Measurements from ENCODE around the gene LEMD3.

DNA sequence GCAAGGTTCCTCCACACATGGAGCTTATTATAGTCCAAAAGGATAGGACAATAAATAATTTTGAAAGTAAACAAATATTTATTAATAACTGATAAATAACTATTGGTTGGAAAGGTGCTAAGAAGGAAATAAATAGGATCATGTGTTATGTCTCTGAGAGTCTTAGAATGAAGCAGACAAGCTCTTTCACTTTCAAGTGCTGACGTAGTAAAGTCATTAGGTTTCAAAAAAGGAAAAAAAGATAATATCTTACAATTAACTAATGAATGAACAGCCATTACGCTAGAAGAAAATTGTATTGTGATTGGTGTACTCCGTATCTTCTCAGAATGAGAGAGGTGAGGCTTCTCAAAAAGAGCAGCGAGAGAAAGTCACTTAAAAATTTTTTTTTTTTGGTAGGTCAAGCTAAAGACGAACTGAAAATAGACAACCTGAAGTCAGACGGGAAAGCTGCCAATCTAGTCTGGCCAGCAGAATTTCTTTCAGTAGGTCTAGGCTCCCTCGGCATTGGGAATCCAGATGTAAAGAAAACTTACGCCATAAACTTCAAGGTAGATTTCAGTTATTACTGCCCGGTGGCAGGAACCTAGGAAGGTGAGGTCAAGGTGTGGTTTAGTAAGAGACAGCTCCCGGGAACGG is 583 bp upstream of the LEMD3 start:
- TF ChIP-seq POLR2A (IDR thresholded peaks at IDR 0.05) (no peak), EP300 (IDR thresholded peaks at IDR 0.05) (no peak)
- TF ChIP-seq, protein P1, sequence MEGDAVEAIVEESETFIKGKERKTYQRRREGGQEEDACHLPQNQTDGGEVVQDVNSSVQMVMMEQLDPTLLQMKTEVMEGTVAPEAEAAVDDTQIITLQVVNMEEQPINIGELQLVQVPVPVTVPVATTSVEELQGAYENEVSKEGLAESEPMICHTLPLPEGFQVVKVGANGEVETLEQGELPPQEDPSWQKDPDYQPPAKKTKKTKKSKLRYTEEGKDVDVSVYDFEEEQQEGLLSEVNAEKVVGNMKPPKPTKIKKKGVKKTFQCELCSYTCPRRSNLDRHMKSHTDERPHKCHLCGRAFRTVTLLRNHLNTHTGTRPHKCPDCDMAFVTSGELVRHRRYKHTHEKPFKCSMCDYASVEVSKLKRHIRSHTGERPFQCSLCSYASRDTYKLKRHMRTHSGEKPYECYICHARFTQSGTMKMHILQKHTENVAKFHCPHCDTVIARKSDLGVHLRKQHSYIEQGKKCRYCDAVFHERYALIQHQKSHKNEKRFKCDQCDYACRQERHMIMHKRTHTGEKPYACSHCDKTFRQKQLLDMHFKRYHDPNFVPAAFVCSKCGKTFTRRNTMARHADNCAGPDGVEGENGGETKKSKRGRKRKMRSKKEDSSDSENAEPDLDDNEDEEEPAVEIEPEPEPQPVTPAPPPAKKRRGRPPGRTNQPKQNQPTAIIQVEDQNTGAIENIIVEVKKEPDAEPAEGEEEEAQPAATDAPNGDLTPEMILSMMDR (IDR thresholded peaks at IDR 0.05) = no peak

Data from tibial nerve (tissue), 4 donors.